Ishikawa (cell line): ENCODE data around the gene PER2.

Experiments
- CREB1 ChIP-seq: IDR thresholded peaks from 2 replicates; pipeline ENCODE4 v1.6.1; 2012; ENCODE audit warnings: low read depth
- EGR1 ChIP-seq: IDR thresholded peaks from 2 replicates; pipeline ENCODE4 v1.6.1; 2012
- EP300 ChIP-seq: IDR thresholded peaks from 2 replicates; pipeline ENCODE4 v1.6.1; 2012; ENCODE audit warnings: borderline replicate concordance
- TAF1 ChIP-seq: IDR thresholded peaks from 2 replicates; pipeline ENCODE4 v1.6.1; 2012; ENCODE audit warnings: low read depth, mild to moderate bottlenecking
- TCF12 ChIP-seq: IDR thresholded peaks from 2 replicates; pipeline ENCODE4 v1.6.1; 2012; ENCODE audit warnings: low read depth
- TEAD4 ChIP-seq: IDR thresholded peaks from 2 replicates; pipeline ENCODE4 v1.6.1; 2012
- YY1 ChIP-seq: IDR thresholded peaks from 2 replicates; pipeline ENCODE4 v1.6.1; 2012; ENCODE audit warnings: low read depth
- TF ChIP-seq, protein P1 (sequence below): IDR thresholded peaks from 2 replicates; pipeline ENCODE4 v1.6.1; 2012; ENCODE audit warnings: low read depth, mild to moderate bottlenecking
- TF ChIP-seq, protein P2 (sequence below): IDR thresholded peaks from 2 replicates; pipeline ENCODE4 v1.6.1; 2012
- TF ChIP-seq, protein P3 (sequence below): IDR thresholded peaks from 2 replicates; pipeline ENCODE4 v1.6.1; 2012

DNA sequence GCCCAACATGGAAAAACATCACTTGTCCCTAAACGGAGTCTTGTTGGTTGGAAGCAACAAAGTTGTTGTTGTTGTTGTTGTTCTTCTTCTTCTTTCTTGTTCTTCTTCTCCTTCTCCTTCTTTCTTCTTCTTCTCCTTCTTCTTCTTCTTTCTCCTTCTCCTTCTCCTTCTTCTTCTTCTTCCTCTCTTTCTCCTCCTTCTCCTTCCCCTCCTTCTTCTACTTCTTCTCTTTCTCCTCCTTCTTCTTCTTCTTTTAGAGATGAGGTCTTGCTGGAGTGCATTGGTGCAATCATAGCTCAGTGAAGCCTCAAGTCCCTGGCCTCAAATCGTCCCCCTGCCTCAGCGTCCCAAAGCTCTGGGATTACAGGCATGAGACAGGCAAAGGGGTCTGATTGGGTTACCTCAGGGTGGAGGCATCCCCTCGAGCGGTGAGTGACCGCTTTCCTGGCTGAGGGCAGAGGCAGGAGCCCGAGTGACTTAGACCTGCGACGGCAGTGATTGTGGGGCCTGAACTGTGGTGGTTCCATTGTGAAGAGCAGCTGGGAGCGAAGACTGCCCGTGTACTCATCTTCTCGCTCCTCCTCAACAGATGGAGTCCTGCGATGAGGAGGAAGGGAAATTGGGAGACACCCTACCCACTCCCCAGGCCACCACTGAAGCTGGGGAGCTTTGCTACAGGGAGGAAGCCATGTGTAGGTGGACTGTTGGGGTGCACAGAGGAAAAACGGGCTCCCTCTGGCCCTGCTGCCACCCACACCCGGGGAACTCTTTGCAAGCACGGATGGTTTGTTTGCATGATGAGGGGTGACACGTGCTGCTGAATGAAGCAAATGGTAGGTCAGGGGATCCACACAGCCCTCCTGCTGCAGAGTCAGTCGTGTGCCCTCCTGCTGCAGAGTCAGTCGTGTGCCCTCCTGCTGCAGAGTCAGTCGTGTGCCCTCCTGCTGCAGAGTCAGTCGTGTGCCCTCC is 7.0 kb upstream of the PER2 start:
- TF ChIP-seq EP300: no peak
- TF ChIP-seq, protein P1, sequence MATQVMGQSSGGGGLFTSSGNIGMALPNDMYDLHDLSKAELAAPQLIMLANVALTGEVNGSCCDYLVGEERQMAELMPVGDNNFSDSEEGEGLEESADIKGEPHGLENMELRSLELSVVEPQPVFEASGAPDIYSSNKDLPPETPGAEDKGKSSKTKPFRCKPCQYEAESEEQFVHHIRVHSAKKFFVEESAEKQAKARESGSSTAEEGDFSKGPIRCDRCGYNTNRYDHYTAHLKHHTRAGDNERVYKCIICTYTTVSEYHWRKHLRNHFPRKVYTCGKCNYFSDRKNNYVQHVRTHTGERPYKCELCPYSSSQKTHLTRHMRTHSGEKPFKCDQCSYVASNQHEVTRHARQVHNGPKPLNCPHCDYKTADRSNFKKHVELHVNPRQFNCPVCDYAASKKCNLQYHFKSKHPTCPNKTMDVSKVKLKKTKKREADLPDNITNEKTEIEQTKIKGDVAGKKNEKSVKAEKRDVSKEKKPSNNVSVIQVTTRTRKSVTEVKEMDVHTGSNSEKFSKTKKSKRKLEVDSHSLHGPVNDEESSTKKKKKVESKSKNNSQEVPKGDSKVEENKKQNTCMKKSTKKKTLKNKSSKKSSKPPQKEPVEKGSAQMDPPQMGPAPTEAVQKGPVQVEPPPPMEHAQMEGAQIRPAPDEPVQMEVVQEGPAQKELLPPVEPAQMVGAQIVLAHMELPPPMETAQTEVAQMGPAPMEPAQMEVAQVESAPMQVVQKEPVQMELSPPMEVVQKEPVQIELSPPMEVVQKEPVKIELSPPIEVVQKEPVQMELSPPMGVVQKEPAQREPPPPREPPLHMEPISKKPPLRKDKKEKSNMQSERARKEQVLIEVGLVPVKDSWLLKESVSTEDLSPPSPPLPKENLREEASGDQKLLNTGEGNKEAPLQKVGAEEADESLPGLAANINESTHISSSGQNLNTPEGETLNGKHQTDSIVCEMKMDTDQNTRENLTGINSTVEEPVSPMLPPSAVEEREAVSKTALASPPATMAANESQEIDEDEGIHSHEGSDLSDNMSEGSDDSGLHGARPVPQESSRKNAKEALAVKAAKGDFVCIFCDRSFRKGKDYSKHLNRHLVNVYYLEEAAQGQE: no peak
- no peak for TF ChIP-seq TEAD4
- no peak for TF ChIP-seq EGR1
- TF ChIP-seq CREB1: no peak
- TF ChIP-seq, protein P2, sequence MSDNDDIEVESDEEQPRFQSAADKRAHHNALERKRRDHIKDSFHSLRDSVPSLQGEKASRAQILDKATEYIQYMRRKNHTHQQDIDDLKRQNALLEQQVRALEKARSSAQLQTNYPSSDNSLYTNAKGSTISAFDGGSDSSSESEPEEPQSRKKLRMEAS: no peak
- TF ChIP-seq TCF12: no peak
- TF ChIP-seq TAF1: no peak
- TF ChIP-seq, protein P3, sequence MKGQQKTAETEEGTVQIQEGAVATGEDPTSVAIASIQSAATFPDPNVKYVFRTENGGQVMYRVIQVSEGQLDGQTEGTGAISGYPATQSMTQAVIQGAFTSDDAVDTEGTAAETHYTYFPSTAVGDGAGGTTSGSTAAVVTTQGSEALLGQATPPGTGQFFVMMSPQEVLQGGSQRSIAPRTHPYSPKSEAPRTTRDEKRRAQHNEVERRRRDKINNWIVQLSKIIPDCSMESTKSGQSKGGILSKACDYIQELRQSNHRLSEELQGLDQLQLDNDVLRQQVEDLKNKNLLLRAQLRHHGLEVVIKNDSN: no peak
- no peak for TF ChIP-seq YY1
